AG08396 (cell line): ENCODE measurements around the gene DPPA2.
"Not testable (repeated sequence)": the region's sequence is repeated elsewhere in the genome, so short reads cannot be mapped to it uniquely, and the experiment has no call there.

ENCODE experiments used
- DNase-seq: peaks from one replicate; pipeline ENCODE4 v3.0.0; 2012; ENCODE audit warnings: low spot score, mixed read lengths

DPPA2 gene, protein sequence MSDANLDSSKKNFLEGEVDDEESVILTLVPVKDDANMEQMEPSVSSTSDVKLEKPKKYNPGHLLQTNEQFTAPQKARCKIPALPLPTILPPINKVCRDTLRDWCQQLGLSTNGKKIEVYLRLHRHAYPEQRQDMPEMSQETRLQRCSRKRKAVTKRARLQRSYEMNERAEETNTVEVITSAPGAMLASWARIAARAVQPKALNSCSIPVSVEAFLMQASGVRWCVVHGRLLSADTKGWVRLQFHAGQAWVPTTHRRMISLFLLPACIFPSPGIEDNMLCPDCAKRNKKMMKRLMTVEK

DNA sequence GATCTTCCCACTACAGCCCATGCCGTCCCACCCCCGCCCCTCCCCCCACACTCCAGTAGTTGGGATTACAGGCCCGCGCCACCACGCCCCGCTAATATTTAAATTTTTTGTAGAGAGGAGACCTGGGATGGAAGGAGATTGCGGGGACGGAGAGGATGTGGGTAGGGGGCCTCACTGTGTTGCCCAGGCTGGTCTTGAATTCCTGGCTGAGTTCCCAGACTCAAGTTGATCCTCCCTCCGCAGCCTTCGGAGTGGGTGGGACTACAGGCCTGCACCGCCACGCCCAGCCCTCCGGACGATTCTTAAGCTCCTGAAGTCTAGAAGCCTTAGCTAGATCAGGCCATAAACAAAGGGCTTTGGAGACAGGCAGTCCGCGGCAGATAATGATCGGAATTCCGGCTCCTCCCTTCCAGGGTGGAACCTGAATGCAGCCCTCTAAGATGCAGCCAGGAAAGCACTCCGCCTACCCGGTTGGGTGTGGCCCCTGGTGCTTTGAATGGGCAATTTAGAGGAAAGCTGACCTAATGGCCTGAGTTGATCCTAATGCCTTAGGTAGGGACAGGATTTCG, at the start of gene DPPA2:
TSS of gene DPPA2 (minus strand) at position 356 of the 569 bp plus-strand sequence. CDS start 1,975 bp downstream, outside the sequence.
- no peak for DNase-seq

DNA sequence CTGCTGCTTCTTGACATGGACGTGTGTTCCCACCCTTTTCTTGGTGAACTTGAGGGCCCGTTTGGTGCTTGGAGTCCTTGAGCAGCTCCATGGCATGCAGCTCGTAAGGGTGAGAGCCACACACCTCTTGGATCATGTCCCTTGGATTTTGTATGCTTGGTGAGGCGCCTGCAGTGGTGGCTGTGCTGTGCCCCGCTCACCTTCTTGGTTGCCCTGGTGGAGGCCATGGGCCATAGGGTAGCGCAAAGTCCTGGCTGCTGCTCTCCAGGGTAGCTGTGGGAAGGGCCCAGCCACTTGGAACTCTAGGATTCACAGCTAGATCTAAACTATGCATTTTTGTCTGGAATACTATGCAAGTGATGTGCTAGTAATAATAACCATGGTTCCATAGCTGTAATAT, 47.8 kb upstream of the DPPA2 start:
- no peak for DNase-seq

DNA sequence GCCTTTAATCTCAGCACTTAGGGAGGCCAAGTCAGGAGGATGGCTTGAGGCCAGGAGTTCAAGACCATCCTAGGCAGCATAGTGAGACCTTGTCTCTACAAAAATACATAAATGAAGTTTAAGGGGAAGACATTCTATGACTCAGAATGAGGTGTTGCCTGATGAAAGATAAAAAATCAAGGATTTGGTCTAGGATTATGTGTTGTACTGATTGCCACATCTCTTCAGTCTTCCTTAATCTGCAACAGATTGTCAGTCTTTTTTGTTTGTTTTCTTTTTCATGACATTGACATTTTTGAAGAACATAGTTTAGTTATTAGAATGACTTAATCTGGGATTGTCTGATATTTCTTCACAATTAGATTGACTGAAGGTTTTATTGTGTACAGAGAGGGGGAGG, 47.3 kb upstream of the DPPA2 start:
- DNase-seq = no peak

DNA sequence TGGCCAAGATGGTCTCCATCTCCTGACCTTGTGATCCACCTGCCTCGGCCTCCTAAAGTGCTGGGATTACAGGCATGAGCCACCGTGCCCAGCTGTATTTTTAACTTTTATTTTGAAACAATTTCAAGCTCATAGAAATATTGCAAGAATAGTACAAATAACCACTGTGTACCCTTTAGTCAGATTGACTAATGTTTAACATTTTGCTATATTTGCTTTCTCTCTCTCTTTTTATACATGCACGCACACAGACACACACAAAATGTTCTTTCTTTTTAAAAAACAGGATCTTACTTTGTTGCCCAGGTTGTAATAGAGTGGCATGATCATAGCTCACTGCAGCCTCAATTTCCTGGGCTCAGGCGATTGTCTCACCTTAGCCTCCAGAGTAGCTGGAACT, 46.5 kb upstream of the DPPA2 start:
- DNase-seq = no peak

DNA sequence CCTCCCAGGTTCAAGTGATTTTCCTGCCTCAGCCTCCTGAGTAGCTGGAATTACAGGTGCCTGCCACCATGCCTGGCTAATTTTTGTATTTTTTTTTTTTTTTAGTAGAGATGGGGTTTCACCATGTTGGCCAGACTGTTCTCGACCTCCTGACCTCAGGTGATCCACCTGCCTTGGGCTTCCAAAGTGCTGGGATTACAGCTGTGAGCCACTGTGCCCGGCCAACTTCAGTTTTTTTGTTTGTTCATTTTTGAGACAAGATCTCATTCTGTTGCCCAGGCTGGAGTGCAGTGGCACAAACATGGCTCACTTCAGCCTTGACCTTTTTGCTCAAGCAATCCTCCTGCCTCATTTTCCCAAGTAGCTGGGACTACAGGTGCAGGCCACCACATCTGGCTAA, 42.5 kb upstream of the DPPA2 start:
- DNase-seq = not testable (repeated sequence)

DNA sequence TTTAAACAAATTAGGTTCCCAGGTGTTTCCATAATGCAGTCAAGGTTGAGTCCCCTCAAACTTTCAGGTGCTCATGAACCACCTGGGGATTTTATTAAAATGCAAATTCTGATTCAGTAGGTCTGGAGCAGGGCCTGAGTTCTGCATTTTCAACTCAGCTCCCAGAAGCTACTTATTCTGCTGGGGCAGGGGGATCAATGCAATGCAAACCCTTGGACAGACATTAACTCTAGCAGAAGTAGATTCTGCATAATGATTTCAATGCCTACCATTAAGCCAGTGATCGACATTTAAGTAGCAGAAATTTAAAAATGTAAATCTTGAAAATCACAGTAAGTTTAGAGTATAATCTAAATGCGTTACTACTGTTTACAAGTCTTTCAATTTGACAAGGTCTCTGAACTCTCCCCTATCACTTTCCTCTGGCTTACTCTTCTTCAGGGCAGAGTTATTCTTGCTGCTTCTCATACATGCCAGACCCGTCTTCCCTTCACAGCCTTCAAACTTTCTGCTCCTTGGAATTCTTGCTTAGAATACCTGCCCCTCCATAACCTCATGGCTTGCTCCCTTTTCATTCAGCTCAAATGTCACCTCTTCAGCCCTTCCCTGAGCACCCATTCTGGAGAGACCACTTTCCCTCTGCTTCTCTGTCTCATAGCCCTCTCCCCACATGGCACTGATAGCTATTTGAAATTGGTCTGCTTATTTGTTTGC, 40.3 kb upstream of the DPPA2 start:
- no peak for DNase-seq

DNA sequence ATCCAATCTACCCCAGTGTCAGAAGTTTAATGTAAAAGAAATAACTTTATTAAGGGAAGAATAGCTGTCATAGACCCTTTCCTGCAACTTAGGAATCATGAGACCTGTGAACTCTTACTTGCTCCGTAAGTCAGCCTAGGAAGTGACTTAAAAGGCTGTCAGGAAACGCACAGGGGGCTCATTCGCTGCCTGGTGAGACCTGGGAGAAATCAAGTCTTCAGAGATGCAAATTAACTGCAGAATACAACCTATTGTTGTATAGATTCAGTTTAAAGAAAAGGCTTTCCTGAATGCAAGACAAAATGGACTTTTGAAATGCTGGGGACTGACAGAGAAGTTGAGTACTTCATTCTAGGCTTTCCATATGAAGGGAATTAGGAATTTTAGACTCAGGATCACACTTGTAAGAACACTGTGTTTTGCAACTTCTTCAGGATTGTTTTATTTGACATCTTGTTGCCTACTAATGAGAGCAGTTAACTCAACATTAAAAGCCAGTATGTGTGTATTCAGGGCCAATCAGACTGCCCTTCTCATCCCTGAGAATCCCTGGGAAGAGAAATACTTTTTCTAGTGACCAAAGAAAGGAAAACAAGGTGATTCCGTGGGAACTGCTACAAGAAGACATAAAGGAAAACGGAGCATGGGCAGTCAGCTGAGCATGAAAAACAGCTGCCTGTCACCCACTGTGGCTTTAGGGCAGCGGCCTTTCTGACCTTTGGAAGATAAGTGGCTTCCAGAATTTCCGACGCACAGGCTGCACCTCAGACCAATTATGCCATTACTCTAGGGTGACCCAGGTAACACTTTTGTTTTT, 39.5 kb upstream of the DPPA2 start:
- no peak for DNase-seq

DNA sequence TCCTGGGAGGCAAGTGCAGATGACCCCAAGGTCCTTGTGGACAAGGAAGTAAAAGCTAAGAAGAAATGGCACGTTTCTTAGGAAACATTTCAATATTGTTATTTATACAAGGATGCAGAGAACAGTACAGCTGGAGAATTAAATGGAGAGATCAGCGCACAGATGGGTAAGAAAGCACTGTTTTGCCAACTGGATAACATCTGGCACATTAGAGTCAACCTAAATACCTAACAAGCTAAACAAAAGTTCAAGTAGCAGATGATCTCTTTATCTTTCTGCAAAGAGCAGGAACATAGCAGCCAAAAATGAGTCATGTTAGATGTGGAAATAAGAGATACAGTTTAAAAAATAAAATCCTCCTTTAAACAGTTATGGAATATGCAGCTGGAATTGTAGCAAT, 36.7 kb upstream of the DPPA2 start:
- DNase-seq = no peak

DNA sequence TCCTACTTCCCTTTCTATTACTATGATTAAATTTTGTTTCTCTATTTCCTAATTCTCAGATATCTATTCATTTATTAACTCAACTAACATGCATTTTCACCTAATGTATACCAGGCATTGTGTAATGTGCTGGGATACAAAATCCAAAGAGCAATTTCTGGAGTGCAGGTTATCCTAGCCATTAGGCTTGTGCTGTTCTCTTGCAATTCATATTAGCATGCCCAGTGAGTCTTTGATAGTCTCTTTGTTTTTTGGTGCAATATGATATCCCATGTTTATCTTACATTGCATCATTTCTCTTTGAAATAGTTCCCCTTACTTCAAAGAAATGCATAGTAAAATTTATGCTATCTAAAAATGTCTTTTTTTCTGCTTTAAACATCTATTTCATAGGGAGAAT, 34.9 kb upstream of the DPPA2 start:
- DNase-seq = no peak

DNA sequence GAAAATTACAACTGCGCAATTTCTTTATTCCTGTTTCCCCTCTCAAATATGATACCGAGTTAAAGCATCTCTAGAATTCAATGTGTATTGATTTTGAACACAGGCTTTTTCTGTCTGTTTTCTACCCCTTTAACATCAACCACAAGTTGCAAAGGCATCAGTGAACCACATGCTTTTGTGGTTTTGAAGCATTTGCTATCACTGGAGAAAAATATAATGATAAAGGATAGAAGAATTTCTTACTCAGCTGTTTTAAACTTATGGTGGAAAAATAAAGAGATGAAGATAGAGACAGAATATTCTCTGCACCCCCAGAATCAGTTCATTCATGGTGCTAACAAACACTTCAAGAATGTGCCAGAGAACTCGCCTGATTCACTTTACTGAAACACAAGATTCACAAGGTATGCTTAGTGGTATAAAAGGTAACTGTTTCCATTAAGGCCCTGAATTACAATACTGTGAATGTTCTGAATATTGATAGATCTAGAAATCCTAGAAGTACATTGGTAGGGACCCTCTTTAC, 30.5 kb upstream of the DPPA2 start:
- peak; percentile 13 for DNase-seq

DNA sequence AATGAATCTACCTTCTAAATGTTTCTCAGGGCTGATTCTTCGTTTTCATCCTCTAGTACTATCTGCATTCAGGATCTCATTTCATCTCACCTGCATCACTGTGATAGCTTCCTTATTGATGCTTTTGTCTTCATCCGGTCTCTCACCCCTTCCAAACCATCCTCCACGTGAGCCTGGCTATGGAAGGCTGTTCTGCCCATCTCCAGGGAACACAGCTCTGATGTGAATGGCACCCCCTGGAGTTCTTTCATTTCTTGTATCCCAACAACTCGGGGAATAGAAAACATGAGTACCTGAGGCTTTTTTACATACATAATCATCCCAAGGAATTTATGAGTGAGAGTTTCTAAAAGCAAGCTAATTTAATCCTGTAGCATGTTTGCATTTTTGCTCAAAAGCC, 29.8 kb upstream of the DPPA2 start:
- no peak for DNase-seq

DNA sequence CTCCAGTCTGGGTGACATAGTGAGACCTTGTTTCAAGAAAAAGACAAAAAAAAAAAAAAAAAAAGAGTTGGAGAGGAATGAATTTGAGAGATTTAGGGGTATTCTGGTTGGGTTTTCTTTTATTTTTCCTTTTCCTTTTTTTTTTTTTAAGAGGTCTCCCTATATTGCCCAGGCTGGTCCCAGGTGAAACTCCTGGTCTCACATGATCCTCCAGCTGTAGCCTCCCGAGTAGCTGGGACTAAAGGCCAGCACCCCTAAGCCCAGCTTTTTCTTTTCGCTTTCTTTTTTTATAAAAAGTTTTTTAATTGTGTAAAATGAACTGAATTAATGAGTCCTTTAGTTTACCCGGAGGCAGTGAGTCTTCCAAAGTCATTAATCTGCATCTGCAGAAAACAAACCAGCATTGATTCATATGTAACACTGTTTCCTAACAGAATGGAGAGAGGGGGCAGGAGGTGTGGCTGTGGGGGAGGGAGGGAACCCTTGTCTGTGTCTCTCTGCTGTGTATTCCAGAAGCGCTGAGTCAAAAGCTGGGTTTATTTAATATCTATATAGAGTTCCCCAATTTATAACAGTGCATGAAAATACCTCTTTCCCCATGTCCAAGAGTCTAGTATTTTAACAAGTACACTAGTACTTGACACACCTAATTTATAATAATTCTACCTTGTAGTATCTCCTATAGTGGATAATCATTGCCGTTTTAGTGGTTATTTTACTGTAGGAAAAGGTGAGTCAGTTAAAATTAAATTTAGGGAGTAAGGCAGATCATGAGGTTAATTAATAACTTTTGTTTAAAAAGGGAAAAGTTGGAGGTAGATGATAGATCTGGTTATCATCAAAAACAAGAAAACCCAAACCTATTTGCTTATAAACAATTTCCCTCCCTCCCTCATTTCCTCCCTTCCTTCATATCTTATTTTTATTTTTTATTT, 23.7 kb upstream of the DPPA2 start:
- no peak for DNase-seq

DNA sequence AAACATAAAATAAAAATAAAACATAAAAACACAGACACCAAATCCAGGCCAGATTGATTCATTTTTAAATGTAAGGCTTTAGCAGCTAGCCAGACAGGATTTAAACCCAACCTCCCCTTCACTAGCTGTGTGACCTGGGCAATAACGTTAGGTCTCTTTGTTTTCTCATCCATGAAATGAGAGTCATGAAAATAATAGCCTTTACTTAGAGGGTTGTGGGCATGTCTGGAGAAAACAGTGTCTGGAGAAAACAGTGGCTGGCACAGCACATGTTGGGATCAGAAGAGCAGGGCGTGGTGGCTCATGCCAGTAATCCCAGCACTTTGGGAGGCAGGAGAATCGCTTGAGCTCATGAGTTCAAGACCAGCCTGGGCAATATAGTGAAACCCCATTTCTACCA, 22.9 kb upstream of the DPPA2 start:
- no peak for DNase-seq

DNA sequence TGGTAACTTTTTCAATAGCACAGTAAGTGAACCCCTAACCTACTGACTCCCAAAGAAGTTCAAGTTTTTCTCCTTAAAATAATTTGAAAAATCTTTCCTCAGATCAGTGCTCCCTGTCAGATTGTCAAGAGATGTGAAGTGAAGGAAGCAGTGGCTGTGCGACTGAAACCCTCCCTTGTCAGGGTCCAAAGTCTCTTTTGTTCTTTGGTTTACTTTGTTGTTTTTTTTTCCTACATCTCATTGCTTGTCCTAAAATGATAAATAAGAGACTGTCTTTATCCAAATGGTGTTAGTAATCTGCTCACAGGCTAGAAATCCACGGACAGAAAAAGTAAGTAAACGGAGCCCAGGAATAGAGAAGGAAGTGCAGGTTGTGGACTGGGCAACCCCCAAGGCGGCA, 22.0 kb upstream of the DPPA2 start:
- DNase-seq = no peak

DNA sequence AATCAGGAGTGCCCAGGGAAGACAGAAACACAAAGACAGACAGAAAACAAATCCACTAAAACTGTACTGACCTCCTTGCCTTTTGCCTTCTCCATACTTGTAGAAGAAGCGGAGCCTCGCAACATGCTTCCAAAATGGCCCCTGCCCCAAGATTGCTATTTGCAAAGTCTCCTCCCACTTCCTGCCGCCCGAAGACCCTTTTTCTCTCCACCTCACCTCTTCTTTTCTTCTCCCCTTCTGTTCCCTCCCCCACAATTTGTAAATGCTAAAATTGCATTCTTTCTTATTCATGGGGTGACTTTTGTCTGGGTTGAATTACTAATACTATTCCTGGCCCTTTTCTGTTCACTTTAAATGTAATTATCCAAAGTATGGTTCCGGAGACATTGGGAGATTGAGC, 21.1 kb upstream of the DPPA2 start, which contains the start of gene DPPA4:
TSS of gene DPPA4 (minus strand) at position 154 of the 400 bp plus-strand sequence. CDS start at position 125, 29 bp downstream.
- no peak for DNase-seq

DNA sequence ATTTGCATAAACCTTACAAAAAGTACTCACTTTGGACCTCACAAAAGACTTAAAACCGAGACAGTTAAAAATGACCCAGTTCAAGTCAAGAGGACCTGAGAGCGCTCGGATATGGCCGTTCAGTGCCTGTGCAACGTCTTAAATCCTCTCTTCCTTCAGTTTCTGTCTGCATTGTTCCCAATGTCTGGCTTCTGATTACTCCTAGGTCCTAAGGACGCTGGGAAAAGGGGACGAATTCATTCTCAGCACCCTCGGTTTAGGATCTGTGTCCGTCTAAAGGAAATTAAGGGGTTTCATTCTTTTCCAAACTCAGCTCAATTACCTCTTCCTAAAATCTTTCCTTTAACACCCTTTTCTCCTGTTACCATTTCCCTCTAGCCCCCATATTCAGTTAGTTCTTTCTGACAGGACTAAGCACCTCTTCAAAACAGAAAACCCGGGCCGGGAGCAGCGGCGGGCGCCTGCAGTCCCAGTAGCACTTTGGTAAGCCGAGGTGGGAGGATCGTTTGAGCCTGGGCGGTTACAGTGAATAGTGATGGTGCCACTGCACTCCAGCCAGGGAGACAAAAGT, 20.1 kb upstream of the DPPA2 start:
- peak; percentile 9 for DNase-seq

DNA sequence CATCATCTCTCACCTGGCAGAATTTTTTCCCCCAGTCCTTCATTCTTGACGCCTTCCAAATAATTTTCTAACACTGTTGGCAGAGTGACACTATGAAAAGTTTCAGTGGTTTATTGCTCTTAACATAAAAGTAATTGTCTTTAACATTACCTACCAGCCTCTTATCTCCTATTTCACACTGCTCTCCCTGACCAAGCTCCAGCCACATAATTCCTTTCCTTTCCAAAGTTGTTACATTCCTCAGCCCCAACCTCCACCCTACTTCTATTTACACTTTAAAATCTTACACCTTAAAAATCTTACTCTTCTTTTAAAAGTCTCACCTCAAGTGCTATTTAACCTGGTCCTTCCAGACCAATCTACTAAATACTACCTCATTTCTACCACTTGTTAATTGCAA, 18.3 kb upstream of the DPPA2 start:
- DNase-seq = no peak

DNA sequence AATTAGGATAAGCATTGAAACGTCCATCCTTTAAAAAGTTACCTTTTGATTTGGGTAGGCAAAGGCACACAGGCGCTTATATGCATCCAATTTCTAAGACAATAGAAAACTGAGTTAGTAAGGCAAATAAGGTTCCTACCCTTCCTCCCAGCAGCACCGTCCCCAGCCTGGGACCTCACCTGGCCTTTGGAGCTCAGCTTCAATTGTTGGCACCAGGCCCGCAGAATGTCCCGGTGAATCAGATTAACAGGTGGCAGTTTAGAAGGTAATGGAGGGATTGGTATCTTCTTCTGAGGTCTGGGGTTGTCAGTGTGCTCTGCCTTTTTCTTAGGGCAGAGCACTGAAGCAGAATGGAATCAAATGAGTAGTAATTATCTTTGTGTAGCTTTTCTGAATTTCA, 15.4 kb upstream of the DPPA2 start:
- DNase-seq = no peak

DNA sequence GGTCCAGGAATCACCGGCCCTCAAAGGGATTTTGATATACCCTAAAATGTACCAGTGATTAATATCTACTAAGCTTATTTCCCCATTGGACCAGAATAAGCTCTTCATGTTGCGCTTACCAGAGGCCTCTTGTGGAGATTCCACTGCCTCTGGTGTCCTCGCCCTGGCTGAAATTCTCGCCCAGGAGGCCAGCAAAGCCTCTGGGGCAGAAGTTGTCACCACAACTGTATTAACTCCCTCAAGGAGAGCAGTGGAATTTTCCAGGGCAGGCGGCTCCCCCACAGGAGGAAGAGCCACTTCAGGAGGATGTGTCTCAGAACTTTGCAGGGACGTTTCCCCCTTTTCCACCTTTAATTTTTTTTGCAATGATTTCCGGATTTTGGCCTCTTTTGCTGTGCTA, 14.1 kb upstream of the DPPA2 start:
- no peak for DNase-seq

DNA sequence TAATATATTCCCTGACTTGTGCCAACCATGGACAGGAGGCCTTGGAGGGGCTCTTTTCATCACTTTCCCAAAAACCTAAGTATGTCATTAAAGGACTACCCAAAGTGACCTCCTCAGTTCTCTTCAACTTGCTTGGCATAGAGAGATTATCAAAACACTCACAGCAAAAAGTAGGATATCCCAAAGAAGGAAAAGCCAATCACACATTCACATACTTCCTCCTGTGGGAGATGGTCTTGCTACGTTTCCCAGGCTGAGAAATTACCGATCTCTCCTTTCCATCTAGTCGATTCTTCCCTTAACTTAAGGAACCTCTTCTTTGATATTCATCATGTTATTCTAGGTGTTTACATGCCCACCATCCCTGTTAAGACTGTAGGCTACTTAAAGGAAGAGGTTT, 11.9 kb upstream of the DPPA2 start:
- DNase-seq = no peak

DNA sequence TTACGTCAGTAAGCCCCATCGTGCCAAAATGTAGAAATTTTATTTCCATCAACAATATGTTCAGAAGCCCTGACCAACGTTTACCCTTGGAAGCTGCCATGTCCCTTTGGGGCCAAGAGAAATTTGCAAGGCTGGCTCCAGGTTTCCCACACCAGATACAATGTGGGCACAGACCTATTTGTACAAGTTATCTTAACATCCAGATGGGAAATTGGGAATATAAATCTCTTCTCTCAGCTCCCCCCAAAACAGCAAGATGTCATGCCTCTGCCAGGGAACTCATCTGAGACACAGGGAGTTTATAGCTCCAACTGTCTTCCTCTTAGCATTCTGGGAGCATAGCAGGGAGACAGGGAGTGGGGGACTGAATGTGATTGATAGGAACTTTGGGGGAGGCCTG, 9.3 kb upstream of the DPPA2 start:
- no peak for DNase-seq
